PC-9 (cell line): ENCODE data around the gene NMT2. TPM values are rescaled to one million over a fixed set of nuclear protein-coding genes. Genes with fewer than 3 reads are reported as not detected.

Source experiments
- BruUV-seq: library from RNA; stranded (reverse); fragments of 400-500 nt; replicated peaks from 2 replicates; lab custom pipeline; 2021; lab: Mats Ljungman, UMichigan
- CTCF ChIA-PET: fragments of 300-600 bp; sonication (Branson Sonifier 250); formaldehyde crosslinking; loops from one replicate; lab custom pipeline; 2022; ENCODE audit warnings: antibody characterized with exemption; lab: Charles Lee
- POLR2A ChIA-PET: fragments of 300-600 bp; sonication (Branson Sonifier 250); formaldehyde crosslinking; loops from one replicate; lab custom pipeline; 2022; ENCODE audit warnings: antibody characterized with exemption; ENCODE audit not compliant: unreplicated experiment; lab: Charles Lee
- DNase-seq, 2 experiments: peaks; one replicate each; pipeline versions ENCODE4 v3.0.0 to v3.0.0-alpha.2; 2015 to 2022; ENCODE audit warnings: mixed read lengths in 1 of 2
- H2AFZ ChIP-seq: fragments of 200-600 bp; sonication (generic); 2 replicates; pipeline ENCODE4 v1.8.1; 2017; ENCODE audit warnings: antibody characterized with exemption
- H3F3A ChIP-seq: fragments of 200-600 bp; sonication (generic); 2 replicates; pipeline ENCODE4 v1.8.1; 2017; ENCODE audit warnings: antibody characterized with exemption, mild to moderate bottlenecking, low read depth; ENCODE audit not compliant: insufficient read depth
- H3K27ac ChIP-seq: fragments of 200-600 bp; sonication (generic); 2 replicates; pipeline ENCODE4 v1.6.1; 2016; ENCODE audit warnings: mixed run types
- H3K27me3 ChIP-seq: fragments of 200-600 bp; sonication (generic); 2 replicates; pipeline ENCODE4 v1.6.1; 2016; ENCODE audit warnings: low read depth, mixed run types; ENCODE audit not compliant: insufficient read depth
- H3K36me3 ChIP-seq: fragments of 200-600 bp; sonication (generic); 2 replicates; pipeline ENCODE4 v1.6.1; 2016; ENCODE audit warnings: low read depth, mixed run types
- H3K4me1 ChIP-seq: fragments of 200-600 bp; sonication (generic); replicated peaks from 2 replicates; pipeline ENCODE4 v1.6.1; 2016; ENCODE audit warnings: mixed run types; ENCODE audit not compliant: insufficient read depth
- H3K4me2 ChIP-seq: fragments of 200-600 bp; sonication (generic); 2 replicates; pipeline ENCODE4 v1.6.1; 2017; ENCODE audit warnings: mixed run types
- H3K4me3 ChIP-seq: fragments of 200-600 bp; sonication (generic); 2 replicates; pipeline ENCODE4 v1.6.1; 2016; ENCODE audit warnings: mixed run types
- H3K79me2 ChIP-seq: fragments of 200-600 bp; sonication (generic); 2 replicates; pipeline ENCODE4 v1.6.1; 2017; ENCODE audit warnings: low read depth, mixed run types
- H3K9me2 ChIP-seq: fragments of 200-600 bp; sonication (generic); 2 replicates; pipeline ENCODE4 v1.8.1; 2017; ENCODE audit warnings: mild to moderate bottlenecking; ENCODE audit not compliant: insufficient read depth
- H3K9me3 ChIP-seq: fragments of 200-600 bp; sonication (generic); 2 replicates; pipeline ENCODE4 v1.8.1; 2016; ENCODE audit warnings: low read depth; ENCODE audit not compliant: insufficient read depth
- H4K20me1 ChIP-seq: fragments of 200-600 bp; sonication (generic); 2 replicates; pipeline ENCODE4 v1.8.1; 2017; ENCODE audit not compliant: insufficient read depth
- CTCF ChIP-seq: fragments of 200-600 bp; sonication (generic); conservative IDR thresholded peaks from 2 replicates; pipeline ENCODE4 v1.6.1; 2017; ENCODE audit warnings: mixed run types, antibody characterized with exemption, mild to moderate bottlenecking, moderate library complexity
- EZH2 ChIP-seq: fragments of 200-600 bp; sonication (generic); IDR thresholded peaks from 2 replicates; pipeline ENCODE4 v1.8.0; 2017; ENCODE audit warnings: antibody characterized with exemption, low read depth
- intact Hi-C: fragments of 100-400 bp; cut with micrococcal nuclease; formaldehyde crosslinking; loops from one replicate; pipeline ENCODE4 v1.10.0; 2022; ENCODE audit not compliant: unreplicated experiment
- total RNA-seq: library from RNA; stranded (reverse); gene quantifications from 2 replicates; pipeline ENCODE4 v1.2.3, GENCODE V29; 2021

The NMT2 gene
- total RNA-seq, 1 experiment from 2014 or later = 11.0 TPM

- H3K36me3 ChIP-seq = no peaks in the 10 kb centered on the region
- no peaks in the 10 kb centered on the region for H3K27me3 ChIP-seq
- peaks cover 5% of the 10 kb centered on the region; the same call in 1 of the 2 replicates for H3K9me3 ChIP-seq
- H3K4me2 ChIP-seq = no peak overlapping the region
- no peaks in the 10 kb centered on the region for H3K79me2 ChIP-seq
- TF ChIP-seq CTCF (no peak), EZH2 (no peak)
- no peaks in the 10 kb centered on the region for H3K9me2 ChIP-seq
- no peak overlapping the region for H3K27ac ChIP-seq
- BruUV-seq = no TSS peak
- H4K20me1 ChIP-seq = no peaks in the 10 kb centered on the region
- H2AFZ ChIP-seq = no peak overlapping the region
- no peaks in the 10 kb centered on the region for H3F3A ChIP-seq
- ChIA-PET POLR2A (interaction anchor here (1.0 kb wide), 1 partner anchor 1596 kb away, joined by 4 read pairs; no protein-coding TSS in a partner anchor), CTCF (no interaction called here)
- no peak for DNase-seq
- intact Hi-C loops = no loop called here
- H3K4me3 ChIP-seq = no peak overlapping the region
- H3K4me1 ChIP-seq = no peaks in the 10 kb centered on the region
Measured at GRCh38 chr10:15058689-15059088, 109.8 kb downstream of the NMT2 start.

Other genes with a start within 250 kb of the NMT2 start
- 14.0 and 15.6 TPM in 2 replicates for gene DCLRE1C, start 214.6 kb downstream of the NMT2 start, total RNA-seq
- 1.8 and 4.1 TPM in 2 replicates for gene MEIG1, start 209.3 kb downstream of the NMT2 start, total RNA-seq
- gene OLAH, start 124.8 kb downstream of the NMT2 start, total RNA-seq = not detected in 2 replicates
- gene ACBD7, start 79.9 kb downstream of the NMT2 start, total RNA-seq = 5.9 and 8.2 TPM in 2 replicates
- 15.9 and 16.9 TPM in 2 replicates for gene RPP38, start 71.3 kb downstream of the NMT2 start, total RNA-seq
- gene FAM171A1, start 202.6 kb upstream of the NMT2 start, total RNA-seq = 3.0 and 3.6 TPM in 2 replicates